ENCODE data around the gene UBE4A. TPM values are rescaled to one million over a fixed set of nuclear protein-coding genes. Genes with fewer than 3 reads are reported as not detected.

The UBE4A gene
- total and polyA plus RNA-seq, 9 of the 15 experiments (the other 6 are each of a cell fraction or from before 2014, with no cell fraction given), result 13.5 to 45.2 (median 26.8) TPM

DNA sequence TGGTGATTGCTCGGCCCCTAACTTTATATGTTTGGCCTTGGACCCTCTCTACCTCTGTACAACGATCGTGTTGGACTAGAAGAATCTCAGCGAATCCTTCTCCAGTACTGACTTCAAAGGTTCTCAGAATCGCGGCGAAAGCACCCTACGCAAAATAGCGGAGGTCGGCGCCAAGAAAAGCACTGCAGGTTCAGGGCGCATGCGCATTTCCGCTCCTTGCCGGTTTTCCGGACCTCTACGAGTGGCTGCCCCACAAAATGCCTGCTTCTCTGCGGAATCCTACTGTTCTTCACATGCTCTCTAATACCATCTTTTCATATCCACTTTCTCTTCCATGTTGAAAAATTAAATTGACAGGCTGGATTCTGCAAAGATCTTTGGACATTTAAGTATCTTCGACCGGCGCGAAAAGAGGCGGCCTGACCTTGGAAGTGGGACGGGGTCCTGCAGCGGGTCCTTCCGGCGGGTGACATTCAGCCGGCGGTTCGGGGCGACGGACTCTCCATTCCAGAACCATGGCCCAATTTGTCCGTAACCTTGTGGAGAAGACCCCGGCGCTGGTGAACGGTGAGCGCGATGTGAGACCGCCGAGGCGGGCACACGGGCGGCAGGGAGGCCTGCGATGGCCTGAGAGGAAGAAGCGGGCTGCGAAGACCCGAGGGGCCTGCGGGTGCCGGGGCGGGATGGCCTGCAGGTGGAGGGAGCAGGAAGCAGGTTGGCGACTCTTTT, 41.9 kb downstream of the UBE4A start, which contains the start of gene ATP5MG (continued):
- TF ChIP-seq BRF2 (IDR thresholded peaks at IDR 0.05; ENCODE audit: borderline replicate concordance, insufficient read depth, insufficient read length) (no peak), DMBX1 (CRISPR knock-in tag; IDR thresholded peaks at IDR 0.05; ENCODE audit: borderline replicate concordance) (no peak), ZBTB34 (CRISPR knock-in tag; IDR thresholded peaks at IDR 0.05) (no peak), ZNF449 (CRISPR knock-in tag; IDR thresholded peaks at IDR 0.05) (no peak), CBX5 (IDR thresholded peaks at IDR 0.05; ENCODE audit: borderline replicate concordance, low read depth) (no peak), SMARCB1 (IDR thresholded peaks at IDR 0.05; ENCODE audit: insufficient read length, low read depth) (no peak), XRCC4 (IDR thresholded peaks at IDR 0.05; ENCODE audit: extremely low read depth, insufficient read depth, insufficient read length) (no peak), ARNT (IDR thresholded peaks at IDR 0.05) (no peak), ZKSCAN1 (IDR thresholded peaks at IDR 0.05; ENCODE audit: low read depth, low read length) (no peak), PYGO2 (tag; IDR thresholded peaks at IDR 0.05) (no peak), ZSCAN29 (IDR thresholded peaks at IDR 0.05) (no peak), HNRNPUL1 (IDR thresholded peaks at IDR 0.05; ENCODE audit: low read length) (no peak), ZNF274 (IDR thresholded peaks at IDR 0.05; ENCODE audit: borderline replicate concordance, low read depth, low read length) (no peak), JUNB (CRISPR knock-in tag; conservative IDR thresholded peaks at IDR 0.05) (no peak), CUX1 (CRISPR knock-in tag; IDR thresholded peaks at IDR 0.05) (no peak), NR3C1 (CRISPR knock-in tag; IDR thresholded peaks at IDR 0.05) (no peak), BDP1 (IDR thresholded peaks at IDR 0.05; ENCODE audit: insufficient read depth, insufficient read length) (no peak)
- TF ChIP-seq, protein P1, sequence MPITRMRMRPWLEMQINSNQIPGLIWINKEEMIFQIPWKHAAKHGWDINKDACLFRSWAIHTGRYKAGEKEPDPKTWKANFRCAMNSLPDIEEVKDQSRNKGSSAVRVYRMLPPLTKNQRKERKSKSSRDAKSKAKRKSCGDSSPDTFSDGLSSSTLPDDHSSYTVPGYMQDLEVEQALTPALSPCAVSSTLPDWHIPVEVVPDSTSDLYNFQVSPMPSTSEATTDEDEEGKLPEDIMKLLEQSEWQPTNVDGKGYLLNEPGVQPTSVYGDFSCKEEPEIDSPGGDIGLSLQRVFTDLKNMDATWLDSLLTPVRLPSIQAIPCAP (CRISPR knock-in tag; IDR thresholded peaks at IDR 0.05; ENCODE audit: borderline replicate concordance), result no peak

Measured in K562 (cell line).